ENCODE measurements around the gene RBM24.

RBM24 gene

DNA sequence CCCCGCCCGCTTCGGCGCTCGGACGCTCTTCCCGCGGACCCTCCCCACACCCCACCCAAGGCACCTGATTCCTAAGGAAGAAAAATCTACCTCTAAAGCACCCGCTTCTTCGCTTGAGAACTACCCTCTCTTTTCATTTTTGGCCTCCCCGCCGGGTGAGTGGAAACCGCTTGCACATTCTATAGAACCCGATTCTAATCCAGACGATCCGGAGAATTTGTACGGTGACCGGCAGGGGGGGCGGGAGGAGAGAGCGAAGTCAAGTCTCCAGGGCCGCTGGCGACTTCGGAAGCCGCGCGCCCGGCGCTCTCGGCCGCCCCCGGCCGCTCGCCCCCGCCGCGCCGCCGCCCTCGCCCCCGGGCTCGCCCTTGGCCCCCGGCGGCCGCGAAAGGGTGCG is at the start of gene RBM24:
RBM24 (plus strand) TSS at position 262 of the 397 bp plus-strand sequence. CDS start 221 bp downstream, outside the sequence.
- peak; percentile 51 for DNase-seq

DNA sequence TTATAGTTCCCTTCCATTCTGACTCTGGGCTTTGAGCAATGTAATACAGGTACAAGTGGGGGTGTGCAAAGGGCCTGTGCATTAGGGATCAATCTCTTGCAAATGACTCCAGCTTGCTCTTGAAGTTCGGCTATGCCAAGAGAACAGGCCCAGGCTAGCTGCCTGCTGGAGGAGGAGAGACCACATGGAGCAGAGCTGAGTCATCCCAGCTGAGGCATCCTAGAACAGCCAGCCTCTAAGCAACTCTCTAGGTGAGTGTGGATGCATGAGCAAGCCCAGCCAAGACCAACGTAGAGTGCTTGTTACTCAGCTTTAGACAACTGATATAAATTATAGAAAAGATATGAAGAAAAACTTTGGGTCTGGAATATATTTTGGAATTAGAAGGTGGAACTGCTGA is 47.6 kb upstream of the RBM24 start:
- DNase-seq: no peak

DNA sequence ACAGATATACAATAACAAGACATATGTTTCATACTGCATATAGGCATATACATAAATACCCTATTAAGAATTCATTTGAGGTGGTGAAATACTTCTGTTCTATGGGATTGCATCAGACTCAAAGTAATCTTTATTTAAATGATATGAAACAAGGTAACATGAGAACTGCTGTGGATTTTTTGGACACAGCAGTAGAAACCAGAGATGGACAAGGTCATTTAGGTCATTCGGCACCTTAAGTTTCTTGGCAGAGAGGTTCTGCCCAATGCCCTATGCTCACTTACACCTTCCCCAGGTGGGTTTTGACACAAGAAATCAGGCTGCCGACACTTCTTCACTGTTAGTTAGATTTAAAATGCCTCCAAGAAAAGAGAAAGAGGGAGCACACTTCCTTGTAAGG is 43.9 kb upstream of the RBM24 start:
- DNase-seq: no peak

DNA sequence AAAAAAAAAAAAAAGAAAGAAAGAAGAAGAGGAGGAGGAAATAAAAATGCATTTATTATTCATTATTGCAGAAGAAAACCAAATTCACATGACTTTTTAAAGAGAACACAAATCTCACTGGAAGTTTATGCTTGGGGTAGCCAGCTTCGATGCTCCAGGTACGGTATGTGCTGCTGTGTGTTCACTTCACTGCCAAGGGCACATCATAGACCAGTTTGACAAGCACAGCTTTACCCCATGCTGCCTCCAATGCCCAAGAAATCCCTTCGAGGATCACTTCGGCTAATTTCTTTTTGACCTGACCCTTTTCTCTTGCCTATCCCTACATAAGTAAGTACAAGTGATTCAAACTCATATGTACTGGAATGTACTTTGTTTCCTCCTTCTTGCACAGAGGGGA is 41.9 kb upstream of the RBM24 start:
- DNase-seq: no peak

DNA sequence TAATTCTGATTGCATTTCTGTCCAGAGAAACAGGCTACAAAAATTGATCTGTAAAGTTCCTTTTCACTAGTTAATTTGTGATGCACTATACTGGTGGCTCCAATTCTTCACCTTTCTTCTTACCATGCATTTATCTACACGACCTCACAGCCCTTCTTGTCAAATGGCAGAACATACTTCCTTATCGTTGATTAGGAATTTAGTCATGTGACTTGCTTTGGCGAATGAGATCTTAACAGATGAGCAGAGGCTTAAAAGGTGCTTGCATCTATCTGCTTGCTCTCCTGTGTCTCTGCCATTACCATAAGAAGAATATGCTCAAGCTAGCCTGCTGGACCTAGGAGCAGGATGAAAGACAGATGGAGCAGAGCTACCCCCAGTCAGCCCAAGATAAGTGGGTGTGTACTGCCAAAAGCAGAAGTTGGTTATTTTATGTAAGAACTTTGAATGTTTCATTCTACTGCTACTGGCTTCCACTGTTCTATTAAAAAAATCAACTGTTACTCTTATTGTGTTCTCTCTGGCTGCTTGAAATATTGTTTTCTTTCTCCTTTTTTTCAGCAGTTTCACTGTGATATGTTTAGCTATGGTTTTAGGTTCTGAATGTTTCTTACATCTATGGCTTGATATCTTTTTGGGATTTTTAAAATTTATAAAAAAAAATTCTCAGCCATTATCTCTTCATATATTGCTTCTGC is 40.2 kb upstream of the RBM24 start:
- no peak for DNase-seq

DNA sequence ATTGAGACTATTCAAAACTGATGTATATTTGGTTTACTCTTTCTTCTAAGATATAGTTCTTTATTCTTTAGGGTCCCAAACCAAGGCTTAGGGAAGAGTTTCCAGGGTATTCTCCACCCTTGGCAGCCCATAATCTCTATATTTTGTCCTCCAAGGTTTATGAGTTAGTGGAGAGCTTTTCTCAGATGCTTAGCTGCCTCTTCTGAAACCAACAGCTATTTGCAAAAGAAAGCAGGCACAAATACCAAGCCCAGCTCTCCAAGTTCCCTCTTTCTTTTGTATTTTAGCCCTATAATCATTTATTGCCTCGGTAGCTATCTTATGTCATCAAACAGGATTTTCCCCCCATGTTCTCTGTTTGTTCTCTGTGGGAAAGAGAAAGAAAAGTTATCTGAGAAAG is 39.1 kb upstream of the RBM24 start:
- DNase-seq: no peak

DNA sequence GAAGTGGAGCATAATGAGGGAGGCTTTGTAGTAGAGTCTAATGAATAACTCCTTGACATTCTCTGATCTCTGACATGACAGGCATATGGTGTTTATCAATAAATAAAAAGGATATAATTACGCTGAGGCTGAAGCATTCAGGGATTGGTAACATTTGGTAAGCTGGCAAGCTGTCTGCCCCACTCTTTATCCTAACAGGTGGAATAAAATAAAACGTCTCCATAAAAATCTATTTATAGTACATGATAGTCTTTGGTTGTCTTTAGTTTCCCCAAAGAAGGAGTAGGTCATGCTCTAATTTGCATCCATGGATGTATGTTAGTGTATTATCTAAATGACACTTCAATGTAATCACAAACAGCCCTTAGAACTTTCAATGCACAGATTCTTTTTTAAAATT is 30.9 kb upstream of the RBM24 start:
- no peak for DNase-seq

DNA sequence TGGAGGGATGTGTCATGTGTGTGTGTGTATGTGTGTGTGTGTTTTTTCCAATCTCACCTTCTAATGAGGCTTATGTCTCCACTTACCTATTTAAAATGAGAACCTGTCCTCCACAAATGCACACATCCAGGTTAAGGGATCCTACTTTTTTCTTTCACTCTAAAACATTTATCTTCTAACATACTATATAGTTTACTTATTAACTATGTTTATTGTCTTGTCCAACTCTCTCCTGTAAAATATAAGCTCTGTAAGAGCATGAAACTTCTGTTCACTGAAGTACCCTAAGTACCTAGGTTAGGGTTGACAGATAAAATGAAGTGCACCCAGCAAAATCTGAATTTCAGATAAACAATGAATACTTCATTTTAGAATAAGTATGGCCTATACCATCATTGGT is 29.2 kb upstream of the RBM24 start:
- no peak for DNase-seq

DNA sequence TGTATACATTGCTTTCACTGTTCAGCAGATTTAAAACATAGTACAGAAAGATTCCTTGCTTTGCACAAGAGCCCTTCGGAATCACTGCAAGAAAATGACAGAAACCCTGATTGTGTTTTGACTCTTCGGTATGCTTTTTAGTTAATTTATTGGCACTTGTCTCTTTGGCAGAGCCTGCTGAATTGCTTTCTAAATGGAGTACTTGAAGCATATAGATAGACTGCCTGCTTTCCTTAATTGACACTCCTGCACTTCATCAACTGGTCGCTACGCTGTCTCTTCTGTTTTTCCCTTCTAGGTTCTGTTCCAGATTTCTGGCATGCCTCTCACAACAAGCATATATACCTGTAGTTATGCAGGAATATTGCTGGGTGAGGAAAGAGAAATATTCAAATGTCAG is 22.4 kb upstream of the RBM24 start:
- no peak for DNase-seq

DNA sequence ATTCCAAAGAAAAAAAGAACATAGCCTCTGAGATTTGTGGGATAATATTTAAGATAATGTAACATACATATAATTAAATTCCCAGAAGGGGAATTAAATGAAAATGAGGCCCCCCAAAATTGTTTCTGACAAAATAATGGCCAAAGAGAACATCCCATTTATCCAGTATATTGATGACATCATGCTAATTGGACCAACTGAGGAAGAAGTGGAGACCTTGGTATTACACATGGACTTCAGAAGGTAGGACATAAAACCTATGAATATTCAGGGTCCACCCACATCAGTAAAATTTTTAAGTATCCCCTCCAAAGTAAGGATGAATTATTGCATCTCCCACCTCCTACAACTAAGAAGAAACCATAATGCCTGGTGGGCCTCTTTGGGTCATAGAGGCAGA is 15.6 kb upstream of the RBM24 start:
- DNase-seq: no peak

DNA sequence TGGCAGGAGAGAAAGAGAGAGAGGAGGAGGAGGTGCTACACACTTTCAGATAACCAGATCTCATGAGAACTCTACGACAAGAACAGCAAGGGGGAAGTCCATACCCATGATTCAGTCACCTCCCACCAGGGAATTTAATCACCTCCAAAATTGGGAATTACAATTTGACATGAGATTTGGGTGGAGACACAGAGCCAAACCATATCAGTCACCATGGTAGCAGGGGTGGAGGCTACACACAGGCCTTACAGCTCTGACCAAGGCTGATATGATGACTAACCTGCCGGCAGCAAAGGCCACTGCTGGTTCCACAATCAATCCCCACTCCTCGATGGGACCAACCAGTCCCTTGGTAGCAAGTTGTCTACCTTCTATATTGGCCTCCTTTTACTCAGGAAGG is 13.6 kb upstream of the RBM24 start:
- DNase-seq: no peak

DNA sequence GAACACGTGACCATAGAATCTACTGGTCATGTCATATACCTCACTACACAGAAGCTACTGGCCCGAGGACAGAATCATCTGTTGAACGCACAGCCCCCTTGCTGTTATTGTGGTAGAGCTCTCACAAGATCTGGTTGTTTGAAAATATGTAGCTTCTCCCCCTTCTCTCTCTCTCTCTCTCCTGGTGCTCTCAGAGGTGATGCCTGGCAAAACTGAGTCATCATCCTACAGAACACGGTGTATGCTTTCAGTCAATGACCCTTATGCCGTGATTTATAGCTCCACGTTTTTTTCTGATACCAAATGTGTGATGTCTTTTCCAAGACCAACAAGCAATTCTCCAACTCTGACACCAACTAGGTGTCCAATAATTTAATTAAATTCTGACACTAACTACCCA is 13.0 kb upstream of the RBM24 start:
- no peak for DNase-seq

DNA sequence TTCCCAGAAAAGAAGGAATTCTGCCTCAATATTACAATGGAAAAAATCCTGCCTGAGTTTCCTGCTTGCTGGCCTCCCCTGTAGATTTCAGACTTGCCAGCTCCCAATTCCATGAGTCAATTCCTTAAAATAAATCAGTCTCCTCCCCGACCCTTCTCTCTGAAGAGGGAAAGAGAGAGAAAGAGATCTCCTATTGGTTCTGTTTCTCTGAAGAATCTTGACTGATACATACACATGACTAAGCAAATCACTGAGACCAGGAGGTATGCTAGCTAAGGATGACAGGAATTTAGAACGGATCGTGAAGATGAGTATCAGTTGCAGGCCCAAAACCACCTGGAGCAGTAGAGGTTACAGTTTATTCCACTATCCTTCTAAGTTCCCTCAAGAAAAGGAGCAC is 11.3 kb upstream of the RBM24 start:
- no peak for DNase-seq

DNA sequence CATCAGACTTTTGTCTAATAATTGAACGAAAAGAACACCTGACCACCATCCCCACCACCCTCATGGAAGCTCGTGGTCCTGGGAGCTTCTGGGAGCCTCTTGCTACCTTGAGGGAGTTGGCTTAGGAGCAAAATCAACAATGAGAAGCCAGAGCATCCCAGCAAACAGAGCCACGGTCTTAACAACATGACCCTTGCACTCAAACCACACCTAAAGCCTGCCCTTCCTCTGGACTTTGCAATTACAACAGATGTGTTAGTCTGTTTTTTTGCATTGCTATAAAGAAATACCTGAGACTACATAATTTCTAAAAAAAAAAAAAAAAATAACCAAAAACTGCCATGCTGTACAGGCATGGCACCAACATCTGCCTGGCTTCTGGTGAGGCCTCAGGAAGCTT is 9.5 kb upstream of the RBM24 start:
- DNase-seq: no peak

DNA sequence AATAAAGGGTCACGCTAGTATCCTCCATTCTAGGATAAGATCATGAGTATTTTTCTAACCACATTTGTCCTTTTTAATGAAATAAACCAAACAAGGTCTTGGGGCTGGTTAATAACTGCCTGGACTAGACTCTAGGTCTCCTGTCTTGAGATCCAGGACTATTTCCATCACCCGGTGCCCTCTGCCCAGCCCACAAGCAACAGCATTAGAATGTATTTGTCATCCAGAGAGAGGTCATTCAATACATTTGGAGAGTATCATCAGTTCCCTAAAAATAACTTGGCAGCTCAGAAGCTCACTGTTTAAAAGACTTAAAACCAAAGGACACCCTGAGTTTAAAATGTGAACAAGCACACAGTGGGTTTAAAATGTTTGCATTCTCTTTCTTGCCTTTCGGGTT is 4.4 kb upstream of the RBM24 start:
- no peak for DNase-seq

DNA sequence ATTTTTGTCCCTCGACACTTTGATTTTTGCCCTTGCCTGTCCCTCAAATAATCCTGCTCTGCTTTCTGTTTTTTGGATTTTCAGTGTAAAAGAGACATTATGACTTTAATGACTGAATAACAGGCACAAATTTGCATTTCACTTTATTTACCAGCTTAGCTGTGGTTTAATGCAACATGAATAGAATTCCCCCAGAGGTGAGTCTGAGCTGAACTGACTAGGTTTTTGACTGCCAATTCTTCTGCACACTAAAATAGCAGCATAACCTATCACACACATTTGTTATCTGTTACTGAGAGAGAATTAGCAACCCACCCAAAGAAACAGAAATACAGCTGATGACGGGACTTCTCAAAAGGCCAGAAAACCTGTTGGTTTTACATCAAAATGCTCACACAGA is 3.9 kb upstream of the RBM24 start:
- DNase-seq: no peak

DNA sequence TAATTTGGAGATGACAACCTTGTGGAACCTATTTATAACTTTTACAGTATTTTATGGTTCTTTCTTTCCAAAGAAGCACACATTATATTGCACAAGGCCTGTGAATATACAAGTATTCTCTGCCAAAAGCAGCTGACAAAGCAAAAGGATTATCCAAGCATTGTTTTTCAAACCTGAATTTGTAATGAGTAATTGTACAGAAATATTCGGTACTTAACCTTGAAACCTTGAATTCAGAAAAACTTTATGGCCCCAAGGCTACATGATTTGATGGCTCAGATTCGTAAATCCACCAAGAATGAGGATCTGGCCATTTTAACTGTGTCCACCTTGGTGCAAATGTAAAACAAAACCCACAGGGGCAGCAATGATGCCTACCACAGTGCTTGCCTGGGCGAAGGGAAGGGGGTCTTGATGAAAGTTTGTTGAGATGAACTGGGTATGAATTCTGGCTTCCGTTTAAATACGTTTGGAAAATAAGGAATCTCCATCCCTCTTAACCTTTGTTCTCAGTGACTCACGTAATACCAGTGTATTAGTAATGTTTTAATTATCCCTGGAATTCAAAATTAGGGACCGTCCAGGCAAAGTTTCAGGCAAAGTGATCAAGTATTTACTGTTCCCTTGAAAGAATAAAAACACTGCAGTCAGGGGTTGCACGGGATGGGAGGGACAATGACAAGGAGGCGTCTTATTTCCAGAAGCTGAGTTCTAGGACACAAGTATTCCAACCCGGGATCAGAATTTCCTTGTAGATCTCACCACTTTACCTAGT is 2.7 kb upstream of the RBM24 start:
- DNase-seq: no peak

DNA sequence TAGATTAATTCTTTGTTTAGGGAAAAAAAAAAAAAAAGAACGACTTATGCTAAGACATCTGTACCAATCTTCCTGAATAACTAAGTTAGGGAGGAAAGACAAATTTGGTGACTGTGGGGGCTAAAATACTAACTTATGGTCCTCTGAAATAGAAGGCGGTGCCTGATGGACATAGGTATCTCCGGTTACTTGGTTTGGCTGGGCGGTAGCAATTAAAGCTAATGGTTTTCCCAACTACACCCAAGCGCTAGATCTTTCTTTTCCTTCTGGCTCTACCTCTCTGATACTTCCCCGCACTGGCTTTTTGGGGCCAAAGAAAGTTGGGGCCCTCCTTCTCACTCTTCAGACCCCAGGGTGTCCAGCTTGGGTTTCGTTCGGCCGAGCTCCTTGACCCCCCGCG is 1.0 kb upstream of the RBM24 start:
- no peak for DNase-seq

DNA sequence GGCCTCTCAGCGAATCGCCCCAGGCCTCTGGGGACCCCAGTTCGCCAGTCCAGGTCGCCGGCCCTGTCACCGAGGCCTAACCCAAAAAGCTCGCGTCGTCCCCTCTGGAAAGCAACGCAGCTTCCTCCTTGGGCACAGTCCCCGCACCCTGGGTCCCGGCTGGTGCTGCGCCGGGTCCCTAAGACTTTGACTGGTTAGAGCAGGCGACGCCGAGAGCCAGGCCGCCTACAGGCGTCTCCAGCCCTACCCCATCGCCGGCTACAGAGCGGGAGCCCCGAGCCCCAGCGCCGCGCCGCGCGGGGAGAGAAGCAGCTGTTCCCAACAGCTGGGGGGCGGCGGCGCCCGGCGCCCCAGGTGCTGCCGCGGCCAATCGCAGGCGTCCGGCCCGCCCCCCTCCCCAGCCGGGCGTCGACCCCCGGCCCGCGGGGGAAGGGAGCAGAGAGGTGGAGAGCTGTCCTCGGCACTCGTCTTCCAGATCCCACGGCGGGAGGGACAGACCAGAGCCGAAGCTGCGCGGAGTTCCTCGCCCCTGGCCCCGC is 540 bp upstream of the RBM24 start:
- peak; percentile 2 for DNase-seq

DNA sequence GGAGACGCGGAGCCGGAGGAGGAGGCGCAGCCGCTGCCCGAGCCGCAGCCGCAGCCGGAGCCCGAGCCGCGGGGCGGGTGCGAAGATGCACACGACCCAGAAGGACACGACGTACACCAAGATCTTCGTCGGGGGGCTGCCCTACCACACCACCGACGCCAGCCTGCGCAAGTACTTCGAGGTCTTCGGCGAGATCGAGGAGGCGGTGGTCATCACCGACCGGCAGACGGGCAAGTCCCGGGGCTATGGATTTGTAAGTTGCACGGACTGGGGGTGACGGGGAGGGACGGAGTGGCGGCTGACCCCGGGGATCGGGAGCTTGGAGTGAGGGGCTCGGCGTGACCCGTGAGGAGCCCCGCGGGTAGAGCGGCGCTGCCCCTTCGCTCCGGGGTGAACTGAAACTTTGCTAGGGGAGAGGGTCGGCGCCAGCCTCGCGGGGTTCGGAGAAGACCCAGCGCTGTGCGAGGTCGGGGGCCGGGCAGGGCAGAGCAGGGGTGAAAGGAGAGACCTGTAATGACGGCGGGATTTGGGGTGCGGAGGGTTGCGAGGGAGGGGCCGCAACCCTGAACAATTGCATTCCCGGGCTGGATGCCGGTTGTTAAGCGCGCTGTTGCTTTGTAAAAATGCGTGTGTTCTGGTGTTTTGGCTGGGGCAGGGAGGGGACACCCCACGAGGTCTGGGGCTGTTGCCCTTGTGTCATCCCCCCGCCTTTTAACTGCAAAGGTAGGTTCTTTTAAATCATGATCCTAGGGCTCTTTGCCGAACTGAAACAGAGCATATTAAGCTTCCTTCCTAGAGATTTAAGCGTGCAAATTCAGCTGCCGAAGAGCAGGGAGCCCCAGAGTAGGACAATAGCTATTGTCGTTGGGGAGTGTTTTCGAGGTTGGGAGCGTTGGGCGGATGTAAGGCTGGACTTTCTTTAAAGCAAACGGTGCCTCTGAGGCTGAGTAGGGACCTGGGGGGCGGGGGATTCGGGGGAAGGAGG is 628 bp downstream of the RBM24 start:
- no peak for DNase-seq

DNA sequence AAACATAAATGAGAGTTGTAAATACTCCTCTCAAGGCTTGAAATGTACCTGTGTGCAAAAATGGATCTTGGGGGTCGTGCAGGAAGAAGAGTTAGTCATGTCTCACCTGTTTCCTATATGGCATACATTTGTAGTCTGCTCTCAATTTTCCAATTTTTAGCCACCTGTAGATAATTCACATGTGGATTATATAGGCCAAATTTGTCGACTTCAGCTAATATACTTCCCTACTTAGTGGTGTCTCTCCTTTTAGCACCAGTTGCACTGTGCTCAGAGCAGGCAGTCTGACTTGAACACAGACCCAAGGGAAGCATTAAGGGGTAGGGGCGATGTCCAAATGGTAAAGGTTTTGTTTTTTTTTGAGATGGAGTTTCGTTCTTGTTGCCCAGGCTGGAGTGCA is 1.9 kb downstream of the RBM24 start:
- no peak for DNase-seq

DNA sequence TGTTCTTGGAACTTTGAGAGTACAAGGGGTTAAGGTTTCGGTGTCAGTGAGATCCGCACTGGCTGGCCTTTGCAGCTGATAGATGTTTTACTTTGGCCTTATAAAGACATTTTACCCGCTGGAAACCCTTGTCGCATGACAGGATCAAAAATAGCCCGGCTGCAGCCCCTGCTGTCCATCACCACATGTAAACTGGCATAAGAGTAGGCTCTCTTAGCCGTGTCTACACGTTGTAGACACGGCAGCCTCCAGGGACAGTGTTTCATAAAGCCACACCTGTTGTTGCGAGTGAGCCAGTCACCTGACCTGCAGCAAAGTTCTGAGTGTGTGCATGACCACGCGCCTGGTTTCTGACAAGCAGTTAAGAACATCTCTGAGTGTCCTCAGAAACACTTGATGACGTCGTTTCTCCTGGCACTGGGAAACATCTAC is 8.5 kb downstream of the RBM24 start:
- DNase-seq: no peak

DNA sequence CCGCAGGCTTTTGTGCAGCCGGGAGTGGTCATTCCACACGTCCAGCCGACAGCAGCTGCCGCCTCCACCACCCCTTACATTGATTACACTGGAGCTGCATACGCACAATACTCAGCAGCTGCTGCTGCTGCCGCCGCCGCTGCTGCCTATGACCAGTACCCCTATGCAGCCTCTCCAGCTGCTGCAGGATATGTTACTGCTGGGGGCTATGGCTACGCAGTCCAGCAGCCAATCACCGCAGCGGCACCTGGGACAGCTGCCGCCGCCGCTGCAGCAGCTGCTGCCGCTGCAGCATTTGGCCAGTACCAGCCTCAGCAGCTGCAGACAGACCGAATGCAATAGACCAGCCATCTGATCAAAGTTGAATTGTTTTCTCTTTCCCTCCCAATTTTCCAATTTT is 10.6 kb downstream of the RBM24 start:
- DNase-seq: no peak

Measured in activated CD4-positive, alpha-beta T cell treated with anti-CD3 and anti-CD28 coated beads, Interleukin-2, Interleukin-6, amounts not matched to agents 100 ng/mL and 50 ng/mL, durations not matched to agents 16 hours and 8 hours (primary cell).